B cell (primary cell): ENCODE data around the gene PARP16. TPM values are rescaled to one million over a fixed set of nuclear protein-coding genes. Genes with fewer than 3 reads are reported as not detected.

ENCODE experiments used
- ATAC-seq: fragments of 200-7000 bp; cut with Tn5 transposase; one replicate; pipeline ENCODE4 v1.10.0; 2021; ENCODE audit warnings: low read depth, mild to moderate bottlenecking, moderate number of reproducible peaks, moderate library complexity
- CTCF ChIA-PET: fragments of 350-600 bp; sonication (Branson Sonifier 250); formaldehyde crosslinking; loops from one replicate; lab custom pipeline; 2021; ENCODE audit warnings: antibody characterized with exemption, inconsistent platforms; lab: Charles Lee
- POLR2A ChIA-PET: fragments of 350-600 bp; sonication (Branson Sonifier 250); formaldehyde crosslinking; loops from one replicate; lab custom pipeline; 2021; ENCODE audit warnings: antibody characterized with exemption; lab: Charles Lee
- DNase-seq: peaks from one replicate; pipeline ENCODE4 v3.0.0; 2013
- H2AFZ ChIP-seq: 2 replicates; pipeline ENCODE4 v1.6.1; 2012; ENCODE audit warnings: mild to moderate bottlenecking, low read depth, low read length; ENCODE audit not compliant: insufficient read depth, poor library complexity, severe bottlenecking
- H3K27ac ChIP-seq, 2 donors: 1 replicate in 1 of 2; 2 replicates in 1 of 2; pipeline ENCODE4 v1.5.1; 2012 to 2013; ENCODE audit warnings: low read length in 2 of 2, mild to moderate bottlenecking in 2 of 2, moderate library complexity in 1 of 2
- H3K27me3 ChIP-seq, 4 experiments: fragments of 200-600 bp in 1 of 4; sonication (generic) in 1 of 4; replicated peaks in 1 of 4; 1 replicate in 2 of 4; 2 replicates in 2 of 4; pipeline versions ENCODE4 v1.6.1 to v1.7.0; 2013 to 2016; ENCODE audit warnings: low read length in 3 of 4, mild to moderate bottlenecking in 2 of 4, mixed read lengths in 1 of 4, moderate library complexity in 1 of 4; ENCODE audit not compliant: insufficient read depth in 4 of 4, control insufficient read depth in 3 of 4; ENCODE audit errors: control extremely low read depth in 1 of 4
- H3K36me3 ChIP-seq, 2 experiments: replicated peaks in 1 of 2; 1 replicate in 1 of 2; 2 replicates in 1 of 2; pipeline versions ENCODE4 v1.6.1 to v1.7.1; 2013; ENCODE audit warnings: low read length in 1 of 2; ENCODE audit not compliant: insufficient read depth in 2 of 2, control insufficient read depth in 1 of 2; ENCODE audit errors: control extremely low read depth in 1 of 2, extremely low read depth in 1 of 2
- H3K4me1 ChIP-seq, 2 donors: fragments of 200-600 bp in 1 of 2; sonication (generic) in 1 of 2; 1 replicate in 1 of 2; 2 replicates in 1 of 2; pipeline versions ENCODE4 v1.5.1 to v1.6.1; 2013 to 2017; ENCODE audit warnings: low read length in 2 of 2; ENCODE audit not compliant: control insufficient read depth in 2 of 2, insufficient read depth in 2 of 2
- H3K4me2 ChIP-seq: replicated peaks from 2 replicates; pipeline ENCODE3; 2012; ENCODE audit warnings: mild to moderate bottlenecking, low read depth, low read length; ENCODE audit not compliant: poor library complexity, severe bottlenecking
- H3K4me3 ChIP-seq, 5 experiments: fragments of 200-600 bp in 1 of 5; sonication (generic) in 1 of 5; 1 replicate in 3 of 5; 2 replicates in 2 of 5; pipeline versions ENCODE4 v1.5.1 to v1.7.0; 2011 to 2016; ENCODE audit warnings: low read length in 4 of 5, mild to moderate bottlenecking in 4 of 5, low read depth in 2 of 5, control low read depth in 1 of 5, moderate library complexity in 1 of 5; ENCODE audit not compliant: insufficient read depth in 1 of 5; ENCODE audit errors: control extremely low read depth in 1 of 5, extremely low read depth in 1 of 5
- H3K79me2 ChIP-seq: fragments of 200-600 bp; sonication (generic); one replicate; pipeline ENCODE4 v1.6.0; 2016; ENCODE audit warnings: low read length; ENCODE audit not compliant: control insufficient read depth, insufficient read depth
- H3K9ac ChIP-seq: fragments of 200-600 bp; sonication (generic); 2 replicates; pipeline ENCODE4 v1.6.1; 2017; ENCODE audit warnings: mild to moderate bottlenecking, low read length, moderate library complexity
- H3K9me3 ChIP-seq, 3 donors: one replicate each; pipeline versions ENCODE4 v1.6.1 to v1.7.1; 2013; ENCODE audit warnings: low read length in 2 of 3; ENCODE audit not compliant: control insufficient read depth in 2 of 3, insufficient read depth in 1 of 3; ENCODE audit errors: control extremely low read depth in 1 of 3
- H4K20me1 ChIP-seq: 2 replicates; pipeline ENCODE4 v1.6.0; 2012; ENCODE audit warnings: mild to moderate bottlenecking, low read length; ENCODE audit not compliant: insufficient read depth, control insufficient read depth, poor library complexity, severe bottlenecking
- H3K27ac Mint-ChIP-seq: one replicate; pipeline ENCODE4 v1.8.0; 2021; ENCODE audit warnings: mixed read lengths
- H3K27me3 Mint-ChIP-seq: one replicate; pipeline ENCODE4 v1.8.0; 2021; ENCODE audit warnings: mixed read lengths
- H3K4me1 Mint-ChIP-seq: one replicate; pipeline ENCODE4 v1.8.0; 2021; ENCODE audit warnings: mixed read lengths
- H3K4me3 Mint-ChIP-seq: one replicate; pipeline ENCODE4 v1.8.0; 2021; ENCODE audit warnings: mixed read lengths
- H3K9me3 Mint-ChIP-seq: one replicate; pipeline ENCODE4 v1.8.0; 2022; ENCODE audit warnings: mixed read lengths; ENCODE audit not compliant: insufficient read depth
- CTCF ChIP-seq: fragments of 200-600 bp; IDR thresholded peaks from one replicate; pipeline ENCODE4 v1.8.0; 2022; ENCODE audit warnings: antibody characterized with exemption, mild to moderate bottlenecking
- EZH2 ChIP-seq: IDR thresholded peaks from 2 replicates; pipeline ENCODE4 v1.6.1; 2012; ENCODE audit warnings: borderline replicate concordance, low read depth, mild to moderate bottlenecking, moderate library complexity, low read length; ENCODE audit not compliant: insufficient read depth, poor library complexity, severe bottlenecking
- WGBS: methylation state at CpG from one replicate; pipeline ENCODE4 v1.1.5; 2013; ENCODE audit warnings: missing lambda C conversion rate; ENCODE audit not compliant: insufficient coverage; 5-methylcytosine and 5-hydroxymethylcytosine counted together
- intact Hi-C: fragments of 100-400 bp; cut with micrococcal nuclease; formaldehyde crosslinking; loops from one replicate; pipeline ENCODE4 v1.10.0; 2022
- polyA plus RNA-seq: library from polyadenylated mRNA; depleted of rRNA; stranded (reverse); fragments of >200 nt; gene quantifications from 2 replicates; pipeline ENCODE4 v1.2.3, GENCODE V29; 2012
- total RNA-seq, 2 donors: library from RNA; stranded (reverse); fragments of 120-200 nt in 1 of 2; gene quantifications; 1 replicate in 1 of 2; 2 replicates in 1 of 2; pipeline versions ENCODE4 v1.2.3 to v1.2.4, GENCODE V29; 2013 to 2022

PARP16 gene
- total and polyA plus RNA-seq, 2 donors (not counting 1 experiment from before 2014, with no cell fraction given): 18.2 to 19.1 TPM

- peak overlapping the region; percentile 11 for H3K4me3 Mint-ChIP-seq
- Histone ChIP-seq H3K4me3 (peak overlapping the region in 1 of 5 experiments; percentile 10), H3K9ac (no peak overlapping the region), H3K4me2 (peak overlapping the region; percentile 59), H4K20me1 (no peaks in the 10 kb centered on the region), H3K4me1 (peaks cover 31 to 43% of the 10 kb centered on the region in 2 donors), H3K9me3 (no peaks in the 10 kb centered on the region), H3K36me3 (no peaks in the 10 kb centered on the region), H2AFZ (peak overlapping the region; percentile 35), H3K27me3 (no peaks in the 10 kb centered on the region), H3K79me2 (no peaks in the 10 kb centered on the region), H3K27ac (peak overlapping the region in 1 of 2 donors; percentile 39)
- peaks cover 35% of the 10 kb centered on the region for H3K4me1 Mint-ChIP-seq
- CTCF ChIA-PET: no interaction called here
- no peak for ATAC-seq
- no peak for DNase-seq
- H3K27me3 Mint-ChIP-seq: no peaks in the 10 kb centered on the region
- no peak for TF ChIP-seq EZH2
- TF ChIP-seq CTCF: no peak
- H3K27ac Mint-ChIP-seq: no peak overlapping the region
- 92% methylated on average over 1 of the region's 1 CpG for WGBS
- no peaks in the 10 kb centered on the region for H3K9me3 Mint-ChIP-seq
- intact Hi-C loops: no loop called here
- POLR2A ChIA-PET: no interaction called here
These were observed 6.3 kb upstream of the PARP16 start for GRCh38 chr15:65292938-65293518.

GRCh38 chr15:65290228-65290627 lies 3.5 kb upstream of the PARP16 start:
- H3K36me3 ChIP-seq: no peaks in the 10 kb centered on the region
- Mint-ChIP-seq H3K9me3 (no peaks in the 10 kb centered on the region), H3K4me1 (peaks cover 38% of the 10 kb centered on the region), H3K4me3 (no peak overlapping the region), H3K27me3 (no peaks in the 10 kb centered on the region), H3K27ac (no peak overlapping the region)
- no peak overlapping the region for H3K27ac ChIP-seq
- no peak overlapping the region for H3K4me3 ChIP-seq
- H3K4me1 ChIP-seq: peaks cover 33 to 40% of the 10 kb centered on the region in 2 donors
- H3K9me3 ChIP-seq: no peaks in the 10 kb centered on the region
- peaks cover 13% of the 10 kb centered on the region for H3K79me2 ChIP-seq
- ChIA-PET POLR2A (no interaction called here), CTCF (no interaction called here)
- H4K20me1 ChIP-seq: no peaks in the 10 kb centered on the region
- DNase-seq: no peak
- ATAC-seq: no peak
- TF ChIP-seq EZH2: no peak
- no peak for TF ChIP-seq CTCF
- H3K4me2 ChIP-seq: no peak overlapping the region
- WGBS: 97% methylated on average over 5 of the region's 7 CpGs
- no peak overlapping the region for H3K9ac ChIP-seq
- H3K27me3 ChIP-seq: no peaks in the 10 kb centered on the region
- intact Hi-C loops: no loop called here
- no peak overlapping the region for H2AFZ ChIP-seq
